ENCODE measurements around the gene CELA3A.
"Not testable (repeated sequence)": the region's sequence is repeated elsewhere in the genome, so short reads cannot be mapped to it uniquely, and the experiment has no call there.

The CELA3A gene

GRCh38 chr1:22018583-22019559, 17.4 kb downstream of the CELA3A start:
- peak; percentile 32 for DNase-seq (ENCODE audit: low read depth)

GRCh38 chr1:22021061-22021460, 19.6 kb downstream of the CELA3A start:
- no peak for DNase-seq (ENCODE audit: low read depth)

DNA sequence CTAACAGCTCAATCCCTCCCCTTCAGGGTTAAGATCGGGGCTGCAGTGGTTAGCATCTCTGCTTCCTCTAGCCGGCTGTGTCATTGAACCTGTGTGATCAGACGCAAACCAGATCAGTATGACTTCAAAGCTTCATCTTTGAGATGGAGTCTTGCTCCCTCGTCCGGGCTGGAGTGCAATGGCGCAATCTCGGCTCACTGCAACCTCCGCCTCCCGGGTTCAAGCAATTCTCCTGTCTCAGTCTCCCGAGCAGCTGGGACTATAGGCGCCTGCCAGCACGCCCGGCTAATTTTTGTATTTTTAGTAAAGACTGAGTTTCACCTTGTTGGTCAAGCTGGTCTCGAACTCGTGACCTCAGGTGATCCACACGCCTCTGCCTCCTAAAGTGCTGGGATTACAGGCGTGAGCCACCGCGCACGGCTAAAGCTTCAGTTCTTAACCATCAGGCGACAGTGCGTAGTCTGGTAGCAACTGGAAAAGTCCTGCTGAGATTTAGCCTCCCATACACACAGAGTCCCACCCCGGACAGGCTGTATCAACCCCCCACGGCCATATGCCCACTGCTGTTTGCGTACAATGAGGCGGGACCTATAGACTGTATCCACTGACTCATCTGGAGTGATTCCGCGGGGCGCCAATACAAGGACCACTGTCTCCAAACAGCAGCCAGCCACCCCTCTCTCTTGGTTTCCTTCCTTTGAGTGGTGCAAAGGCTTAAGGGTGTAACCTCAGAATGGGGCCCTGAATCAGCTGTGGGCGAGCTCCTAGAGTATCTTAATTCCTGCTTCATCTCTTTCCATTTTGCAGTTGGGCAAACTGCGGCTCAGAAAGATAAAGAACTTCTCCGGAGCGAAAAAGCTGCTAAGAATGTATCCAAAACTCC, 23.3 kb downstream of the CELA3A start:
- DNase-seq (ENCODE audit: low read depth) = peak; percentile 84

- DNase-seq (ENCODE audit: low read depth) = peak; percentile 87
These were observed 24.1 kb downstream of the CELA3A start for GRCh38 chr1:22025368-22026155.

DNA sequence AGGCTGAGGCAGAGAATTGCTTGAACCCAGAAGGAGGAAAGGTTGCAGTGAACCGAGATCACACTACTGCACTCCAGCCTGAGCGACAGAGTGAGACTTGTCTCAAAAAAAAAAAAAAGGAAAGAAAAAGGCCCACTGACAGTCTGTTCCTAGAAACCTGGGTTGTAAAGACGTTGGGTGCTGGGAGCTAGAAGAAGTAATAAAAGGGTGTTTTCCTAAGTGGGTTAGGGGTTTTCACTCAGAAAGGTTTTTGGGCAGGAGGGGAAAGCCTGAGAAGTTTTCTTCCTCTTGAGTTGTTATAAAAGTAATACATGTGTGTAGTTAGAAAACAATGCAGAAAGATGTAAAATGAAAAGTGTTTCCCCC, 25.4 kb downstream of the CELA3A start:
- no peak for DNase-seq (ENCODE audit: low read depth)

DNA sequence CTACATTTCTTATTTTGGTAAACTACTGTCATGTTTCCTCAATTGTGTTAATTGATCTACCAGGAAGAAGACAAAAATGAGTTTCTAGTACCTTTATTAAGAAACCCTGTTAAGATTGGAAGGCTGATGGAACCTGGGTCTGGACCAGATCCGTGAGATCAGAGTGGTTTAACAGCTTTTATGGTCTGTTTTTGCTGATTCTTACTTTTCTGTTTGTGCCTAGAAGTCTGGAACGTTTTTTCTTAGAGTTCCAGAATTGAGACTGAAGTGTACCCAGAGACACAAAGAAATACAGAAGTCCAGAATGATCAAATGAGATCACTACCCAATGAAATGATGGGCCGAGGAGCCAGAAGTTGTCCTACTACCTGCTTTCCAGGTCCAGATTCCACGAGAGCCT, 28.6 kb downstream of the CELA3A start:
- DNase-seq (ENCODE audit: low read depth) = no peak

GRCh38 chr1:22030473-22030872, 29.0 kb downstream of the CELA3A start:
- no peak for DNase-seq (ENCODE audit: low read depth)

- DNase-seq (ENCODE audit: low read depth) = no peak
These were observed 29.9 kb downstream of the CELA3A start for GRCh38 chr1:22031214-22031962.

DNA sequence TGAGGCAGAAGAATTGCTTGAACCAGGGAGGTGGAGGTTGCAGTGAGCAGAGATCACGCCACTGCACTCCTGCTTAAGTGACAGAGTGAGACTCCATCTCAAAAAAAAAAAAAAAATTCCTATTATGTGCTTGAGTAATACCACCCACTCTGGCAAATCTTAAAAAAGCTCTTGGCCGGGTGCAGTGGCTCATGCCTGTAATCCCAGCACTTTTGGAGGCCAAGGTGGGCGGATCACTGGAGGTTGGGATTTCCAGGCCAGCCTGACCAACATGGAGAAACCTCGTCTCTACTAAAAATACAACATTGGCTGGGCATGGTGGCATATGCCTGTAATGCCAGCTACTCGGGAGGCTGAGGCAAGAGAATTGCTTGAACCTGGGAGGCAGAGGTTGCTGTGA, 33.4 kb downstream of the CELA3A start:
- DNase-seq (ENCODE audit: low read depth) = not testable (repeated sequence)

GRCh38 chr1:22037520-22037919, 36.1 kb downstream of the CELA3A start:
- DNase-seq (ENCODE audit: low read depth) = no peak

GRCh38 chr1:22038036-22038435, 36.6 kb downstream of the CELA3A start:
- no peak for DNase-seq (ENCODE audit: low read depth)

DNA sequence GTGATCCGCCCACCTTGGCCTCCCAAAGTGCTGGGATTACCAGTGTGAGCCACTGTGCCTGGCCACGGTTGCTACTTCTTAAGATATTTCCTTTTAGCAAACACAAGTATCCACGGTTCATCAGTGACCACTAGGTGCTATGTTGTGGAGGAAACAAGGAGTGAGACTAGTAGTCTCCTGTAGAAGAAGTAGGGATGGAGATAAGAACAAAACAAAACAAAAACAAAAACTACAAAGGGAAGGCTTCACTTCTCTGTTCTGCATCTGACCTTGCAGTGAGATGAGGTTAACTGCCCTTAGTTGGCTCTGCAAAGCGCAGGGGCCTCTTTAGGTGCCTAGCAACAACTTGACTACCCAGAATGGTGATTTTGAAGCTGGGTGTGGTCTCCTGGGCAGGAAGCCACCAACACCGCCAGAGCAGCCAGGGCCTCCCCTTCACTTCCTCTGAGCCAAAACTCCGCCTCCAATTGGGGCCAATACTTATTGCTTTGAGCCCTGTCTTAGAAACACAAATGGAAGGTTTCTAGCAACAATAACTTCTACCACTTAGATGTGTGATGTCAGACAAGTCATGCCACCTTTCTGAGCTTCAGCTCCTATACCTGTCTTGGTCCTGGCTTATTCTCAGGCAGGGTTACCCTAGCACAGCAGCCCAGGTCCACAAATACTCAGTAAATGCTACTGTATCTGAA, 38.3 kb downstream of the CELA3A start:
- peak; percentile 90 for DNase-seq (ENCODE audit: low read depth)

- DNase-seq (ENCODE audit: low read depth) = no peak
These were observed 38.8 kb downstream of the CELA3A start for GRCh38 chr1:22040286-22040623.

DNA sequence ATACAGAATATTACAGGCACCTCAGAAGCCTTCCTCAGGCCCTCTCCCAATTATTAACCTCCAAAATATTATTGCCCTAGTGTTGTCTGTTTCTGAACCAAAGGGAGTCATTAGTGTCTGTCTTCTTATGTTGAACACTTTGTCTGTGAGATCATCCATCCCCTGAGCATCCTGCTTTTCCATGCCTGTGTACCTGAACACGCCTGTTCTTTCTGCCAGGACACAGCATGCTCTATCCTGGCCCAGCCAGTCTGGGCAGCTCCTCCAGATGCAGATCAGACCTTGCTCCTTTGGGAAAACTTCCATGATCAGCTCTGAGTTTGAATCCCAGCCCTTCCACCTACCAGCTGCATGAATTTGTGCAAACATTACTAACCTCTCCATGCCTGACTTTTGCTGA, 40.0 kb downstream of the CELA3A start:
- no peak for DNase-seq (ENCODE audit: low read depth)

DNA sequence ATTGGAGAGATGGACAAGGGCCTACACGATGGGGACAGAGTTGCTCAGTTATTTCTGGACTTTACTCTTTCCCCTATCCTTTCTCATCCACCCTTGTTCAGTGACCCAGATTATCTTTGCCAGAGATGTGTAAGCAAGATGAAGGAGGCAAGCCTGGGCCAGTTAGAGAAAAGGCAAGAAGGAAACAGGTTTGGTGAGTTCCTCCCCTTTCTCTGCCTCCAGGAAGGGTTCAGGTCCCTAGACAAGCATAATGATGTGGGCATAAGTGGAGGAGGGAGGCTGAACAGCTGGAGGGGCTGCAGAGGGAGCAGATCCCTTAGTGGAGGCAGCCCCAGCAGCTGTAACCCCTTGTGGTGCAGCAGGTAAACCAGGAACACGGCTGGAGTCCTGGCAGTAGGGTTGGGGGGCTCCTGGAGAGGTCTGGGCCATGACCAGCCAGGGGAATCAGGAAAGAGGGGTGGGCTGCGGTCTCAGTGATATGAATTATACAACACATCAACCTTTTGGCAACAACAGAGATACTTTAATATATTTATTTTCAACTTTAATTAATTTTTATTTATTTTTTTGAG, 41.8 kb downstream of the CELA3A start:
- no peak for DNase-seq (ENCODE audit: low read depth)

DNA sequence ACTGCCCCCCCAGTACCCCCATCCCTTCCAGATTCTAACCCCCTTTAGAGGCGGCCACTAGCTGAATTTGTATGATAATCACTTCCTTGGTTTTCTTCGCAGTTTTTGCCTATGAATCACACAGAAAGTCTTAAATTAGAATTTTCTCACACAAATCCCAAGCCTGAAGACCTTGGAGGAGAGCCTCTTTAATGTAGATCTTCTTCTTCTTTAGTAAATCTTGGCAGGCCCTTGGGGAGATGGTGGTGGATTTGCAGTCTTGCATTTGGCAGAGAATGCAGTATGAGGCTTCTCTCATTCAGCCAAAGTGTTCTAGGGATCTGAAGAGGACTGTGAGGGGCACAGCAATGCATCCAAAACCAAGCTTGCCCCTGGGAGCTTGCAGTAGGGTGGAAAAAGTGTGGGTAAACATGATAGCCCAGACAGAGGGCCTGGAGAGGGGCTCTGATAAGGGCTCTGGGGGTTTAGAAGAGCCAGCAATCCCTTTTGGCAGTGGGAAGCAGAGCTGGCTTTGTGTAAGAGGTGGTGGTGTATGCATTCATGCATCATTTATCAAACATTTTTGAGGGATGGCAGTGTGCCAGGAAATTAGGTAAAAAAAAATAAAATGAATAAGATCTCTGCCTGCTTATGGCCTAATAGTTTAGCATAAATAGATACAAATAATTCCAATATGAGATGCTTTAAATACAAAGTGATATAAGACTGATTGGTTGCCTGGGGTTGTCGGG, 43.4 kb downstream of the CELA3A start:
- DNase-seq (ENCODE audit: low read depth) = no peak

DNA sequence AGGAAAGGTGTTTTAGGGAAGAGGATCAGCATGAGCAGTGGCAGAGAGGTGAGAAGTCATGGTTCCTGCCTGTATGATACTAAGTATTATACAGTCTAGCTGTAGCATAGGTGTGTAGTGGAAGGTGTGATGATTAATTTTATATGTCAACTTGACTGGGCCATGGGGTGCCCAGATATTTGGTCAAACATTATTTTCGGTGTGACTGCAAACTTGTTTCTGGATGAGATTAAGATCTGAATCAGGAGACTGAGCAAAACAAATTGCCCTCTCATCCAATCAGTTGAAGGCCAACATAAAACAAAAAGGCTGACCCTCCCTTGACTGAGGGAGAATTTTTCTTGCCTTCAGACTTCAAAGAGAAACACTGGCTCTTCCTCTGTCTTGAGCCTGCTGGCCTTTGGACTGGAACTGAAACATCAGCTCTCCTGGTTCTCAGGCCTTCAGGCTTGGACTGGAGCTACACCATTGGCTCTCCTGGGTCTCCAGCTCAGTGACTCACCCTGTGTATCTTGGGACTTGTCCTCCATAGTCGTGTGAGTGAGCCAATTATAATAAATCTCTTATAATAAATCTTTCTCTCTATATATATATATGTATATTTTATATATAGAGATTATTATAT, 44.3 kb downstream of the CELA3A start:
- no peak for DNase-seq (ENCODE audit: low read depth)

DNA sequence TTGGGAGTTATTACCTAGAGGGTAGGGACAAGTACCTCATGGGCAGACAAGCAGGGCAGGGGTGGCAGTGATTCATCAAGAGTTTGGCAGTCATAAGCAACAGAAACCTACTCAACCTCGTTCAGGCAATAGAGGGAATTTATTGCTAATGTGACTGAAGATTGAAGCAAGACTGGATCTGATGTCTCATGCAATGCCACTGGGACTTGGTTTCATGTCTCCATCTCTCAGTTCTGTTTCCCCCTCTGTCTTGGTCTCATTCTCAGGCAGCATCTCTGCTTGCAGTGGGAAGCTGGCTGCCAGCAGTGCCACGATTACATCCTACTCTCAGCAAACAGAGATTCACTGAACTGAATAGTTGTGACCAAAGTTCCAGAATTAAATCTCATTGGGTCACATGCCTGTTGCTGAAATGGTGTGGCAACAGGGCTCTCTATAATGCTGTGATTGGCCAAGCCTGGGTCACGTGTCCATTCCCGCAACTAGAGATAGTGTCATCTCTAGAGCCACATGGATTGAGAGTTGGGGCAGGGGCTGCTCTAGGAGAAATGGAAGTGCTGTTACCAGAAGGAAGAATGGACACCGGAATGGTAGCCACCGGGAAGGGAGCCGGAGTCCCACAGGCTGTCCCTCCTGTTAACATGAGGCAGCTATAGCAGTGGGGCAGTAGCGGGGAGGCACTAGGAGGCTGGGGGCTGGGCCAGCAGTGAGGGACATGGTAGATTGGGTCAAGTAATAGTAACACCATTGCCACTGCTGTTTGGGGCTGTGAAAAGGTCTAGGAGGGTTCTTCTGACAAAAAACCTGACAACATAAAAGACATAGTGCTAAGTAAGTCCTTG, 47.1 kb downstream of the CELA3A start:
- DNase-seq (ENCODE audit: low read depth) = no peak
